HG03175 (cell line): ENCODE data around the gene MDFIC.

Experiments
- ATAC-seq: cut with Tn5 transposase; IDR thresholded peaks from one replicate; pipeline ENCODE4 v1.9.1; 2021; ENCODE audit warnings: mild to moderate bottlenecking, moderate library complexity; ENCODE audit not compliant: unreplicated experiment

Gene MDFIC

DNA sequence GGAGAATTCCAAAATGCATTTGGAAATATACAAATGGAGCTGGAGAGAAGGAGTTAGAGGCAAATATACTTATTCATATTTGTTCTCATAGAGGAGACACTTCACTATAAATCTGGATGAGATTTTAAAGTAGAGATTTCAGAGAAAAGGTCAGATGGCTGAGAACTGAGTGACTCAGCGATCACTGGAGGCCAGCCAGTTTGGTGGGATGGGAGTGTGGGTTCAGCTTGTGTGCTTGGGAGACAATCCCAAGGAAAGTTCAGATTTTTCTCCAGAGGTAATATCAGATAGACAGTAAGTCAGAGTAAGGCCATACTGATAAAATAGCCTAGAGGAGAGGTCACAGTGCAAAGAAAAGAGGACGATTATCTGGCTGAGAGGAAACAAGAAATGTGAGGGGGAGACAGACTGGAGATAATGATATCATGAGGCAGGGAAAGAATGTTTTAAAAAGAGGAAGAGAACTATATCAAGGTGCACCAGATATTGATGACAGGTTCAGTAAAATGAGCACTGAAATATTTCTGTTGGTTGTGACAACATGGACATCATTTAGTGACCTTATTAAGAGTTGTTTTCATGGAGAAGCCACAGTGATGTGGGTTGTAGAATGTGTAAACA, 67.0 kb downstream of the MDFIC start:
- no peak for ATAC-seq

DNA sequence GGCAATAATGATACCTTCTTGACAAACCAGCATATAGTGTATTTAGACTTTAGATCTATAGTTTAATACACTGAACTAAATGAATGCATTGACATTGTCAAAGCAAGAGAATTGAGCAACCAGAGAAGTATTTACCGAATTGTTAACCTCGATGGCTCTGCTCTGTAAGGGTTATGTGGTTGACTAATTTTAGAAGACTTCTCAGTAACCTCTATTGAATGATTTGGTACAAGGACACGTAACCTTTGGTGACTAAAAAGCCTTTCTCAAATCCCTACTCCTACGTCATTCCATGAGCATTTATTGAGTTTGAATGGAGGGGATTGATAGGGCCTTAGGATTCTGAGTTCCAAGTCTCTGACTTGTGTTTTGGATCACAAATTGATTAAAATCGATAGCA, 67.6 kb downstream of the MDFIC start:
- ATAC-seq = no peak

DNA sequence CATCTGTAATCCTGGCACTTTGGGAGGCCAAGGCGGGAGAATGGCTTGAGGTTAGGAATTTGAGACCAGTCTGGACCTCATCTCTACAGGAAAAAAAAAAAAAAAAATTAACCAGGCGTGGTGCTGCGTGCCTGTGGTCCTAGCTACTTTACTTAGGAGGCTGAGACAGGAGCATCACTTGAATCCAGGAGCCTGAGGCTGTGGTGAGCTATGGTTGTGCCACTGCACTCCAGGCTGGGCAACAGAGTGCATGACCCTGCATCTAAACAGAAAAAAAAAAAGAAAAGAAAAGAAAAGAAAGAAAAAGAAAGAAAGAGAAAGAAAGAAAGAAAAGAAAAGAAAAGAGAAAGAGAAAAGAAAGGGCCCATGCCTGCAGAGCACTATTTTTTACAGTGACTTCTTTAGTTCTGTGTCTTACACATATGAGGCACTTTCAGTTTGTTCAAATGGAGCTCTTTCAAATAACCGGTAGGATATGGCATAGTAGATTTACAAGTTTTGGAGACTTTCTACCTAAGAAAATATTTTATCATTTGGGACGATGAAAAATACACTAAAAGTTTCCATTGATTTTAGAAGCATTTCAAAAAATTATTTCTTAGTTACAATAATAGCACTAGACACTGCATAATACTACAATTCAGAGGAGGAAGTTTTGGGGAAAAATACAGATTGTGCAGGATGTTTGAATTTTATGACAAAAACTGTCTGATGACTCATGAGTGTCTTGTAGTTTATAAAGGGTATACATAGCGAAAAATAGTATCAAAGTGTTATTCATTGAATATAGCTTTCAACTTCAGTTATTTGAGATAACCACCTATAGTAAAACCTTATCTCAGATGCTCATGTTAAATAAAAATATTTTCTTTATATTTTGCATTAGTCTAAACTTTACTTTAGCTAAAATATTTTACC, 75.9 kb downstream of the MDFIC start:
- no peak for ATAC-seq

DNA sequence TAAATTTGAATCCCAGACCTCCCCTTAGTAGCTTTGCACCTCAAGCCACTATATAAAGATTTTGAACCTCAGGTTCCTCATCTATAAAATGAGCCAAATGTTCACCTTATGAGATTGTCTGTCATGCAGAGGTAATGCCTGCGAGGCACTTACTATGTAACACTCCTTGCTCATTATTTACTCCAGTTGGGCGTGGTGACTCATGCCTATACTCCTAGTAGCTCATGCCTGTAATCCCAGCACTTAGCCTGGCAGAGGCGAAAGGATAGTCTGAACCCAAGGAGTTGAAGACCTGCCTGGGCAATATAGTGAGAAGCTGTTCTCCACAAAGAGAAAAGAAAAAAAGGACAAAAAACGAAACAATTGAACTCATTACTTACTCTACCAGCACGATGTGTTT, 82.2 kb downstream of the MDFIC start:
- ATAC-seq = no peak

DNA sequence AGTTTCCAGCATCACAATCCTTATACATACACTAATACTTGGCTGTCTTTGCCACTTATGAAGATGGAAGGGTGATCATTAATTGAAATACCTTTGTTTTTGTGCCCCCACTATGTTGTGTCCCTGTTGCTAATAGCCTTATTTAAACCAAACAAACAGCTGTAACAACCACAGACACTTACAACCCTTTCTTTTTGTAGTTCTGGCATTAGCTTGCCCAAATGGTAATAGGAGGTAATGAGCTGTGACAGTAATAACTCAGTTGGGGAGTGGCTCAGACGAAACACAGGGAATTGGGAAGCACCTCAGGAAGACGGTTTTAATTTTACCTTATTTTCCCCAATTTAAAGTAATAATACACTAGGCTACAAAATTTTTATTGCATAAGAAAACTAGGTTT, 83.4 kb downstream of the MDFIC start:
- no peak for ATAC-seq

DNA sequence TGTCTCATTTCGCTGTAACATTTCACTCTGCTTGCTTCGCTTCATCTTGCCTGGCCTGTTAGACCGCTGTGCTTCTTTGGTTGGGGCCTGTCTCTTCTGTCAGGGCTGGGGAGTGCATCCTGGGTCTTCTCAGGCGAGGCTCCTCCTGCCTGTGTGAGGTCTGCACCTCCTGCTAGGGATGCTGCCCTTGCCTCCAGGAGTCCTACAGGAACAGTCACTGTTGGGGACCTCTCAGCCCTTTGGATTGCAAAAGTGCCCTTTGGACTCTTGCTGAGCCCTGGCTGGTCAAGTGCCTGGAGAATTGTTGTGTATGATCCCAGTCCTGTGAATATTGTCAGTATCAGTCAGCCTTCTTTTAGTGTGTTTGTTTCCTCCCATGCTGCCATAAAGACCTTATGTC, 84.1 kb downstream of the MDFIC start:
- no peak for ATAC-seq

DNA sequence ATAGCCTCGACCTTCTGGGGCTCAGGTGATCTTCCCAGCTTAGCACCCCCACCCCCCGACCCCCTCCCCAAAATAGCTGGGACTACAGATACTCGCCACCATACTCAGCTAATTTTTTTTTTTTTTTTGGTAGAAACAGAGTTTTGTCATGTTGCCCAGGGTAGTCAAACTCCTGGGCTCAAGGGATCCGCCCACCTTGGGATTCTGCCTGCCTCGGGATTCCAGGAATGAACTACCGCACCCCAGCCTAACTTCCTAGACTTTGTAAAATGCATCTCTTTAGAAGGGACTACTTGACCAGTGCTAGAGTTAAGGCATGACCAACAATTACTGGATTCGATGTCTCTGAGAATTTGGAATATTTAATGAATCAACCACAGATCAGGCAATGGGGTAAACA, 85.9 kb downstream of the MDFIC start:
- ATAC-seq = no peak

DNA sequence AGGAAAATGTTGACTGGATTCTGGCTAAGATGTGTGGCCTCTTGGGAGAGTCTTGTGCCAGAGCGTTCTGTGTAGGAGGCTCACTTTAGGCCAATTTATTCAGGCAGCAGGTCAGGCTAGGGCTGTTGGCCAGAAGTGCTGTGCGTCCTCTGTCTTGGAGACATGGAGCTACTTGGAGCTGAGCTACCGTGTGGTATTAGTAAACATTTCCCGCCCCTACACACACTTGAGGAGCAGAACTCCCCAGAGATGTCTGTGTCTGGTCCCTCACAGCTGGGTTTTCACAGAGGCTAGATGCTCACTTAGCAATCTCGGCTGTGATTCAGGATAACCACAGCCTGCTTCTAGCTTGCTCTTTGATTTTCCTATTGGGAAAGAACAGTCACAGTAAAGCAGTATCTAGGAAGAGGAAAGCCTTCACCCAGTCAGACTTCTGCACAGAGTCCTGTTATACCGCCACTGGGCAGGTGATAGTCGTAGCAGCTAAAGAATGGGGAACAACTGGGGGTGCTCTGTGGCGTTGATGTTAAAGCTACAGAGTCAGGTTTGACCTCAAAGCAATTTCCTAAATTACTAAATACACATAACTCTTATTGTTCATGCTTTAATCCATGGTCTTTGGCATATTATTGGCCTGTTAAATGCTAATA, 86.7 kb downstream of the MDFIC start:
- ATAC-seq = peak; percentile 67

DNA sequence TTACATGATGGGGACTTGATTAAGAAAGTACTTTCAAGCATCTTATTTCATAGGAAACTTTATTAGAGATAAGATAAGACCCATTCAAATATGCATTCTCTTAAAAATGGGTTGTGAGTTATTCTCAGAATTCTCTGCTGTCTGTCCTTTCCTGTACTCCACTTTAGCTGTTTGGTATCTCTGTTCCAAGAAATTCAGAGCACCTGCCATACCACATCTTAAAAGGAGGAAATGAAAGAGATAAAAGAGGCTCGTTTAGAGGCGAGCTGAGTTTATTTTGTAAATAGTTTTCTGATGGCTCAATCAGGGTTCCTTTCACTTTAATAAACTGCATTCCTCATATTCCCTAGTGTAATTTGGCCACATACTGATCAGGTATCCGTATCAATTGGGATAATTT, 87.2 kb downstream of the MDFIC start:
- peak; percentile 74 for ATAC-seq

DNA sequence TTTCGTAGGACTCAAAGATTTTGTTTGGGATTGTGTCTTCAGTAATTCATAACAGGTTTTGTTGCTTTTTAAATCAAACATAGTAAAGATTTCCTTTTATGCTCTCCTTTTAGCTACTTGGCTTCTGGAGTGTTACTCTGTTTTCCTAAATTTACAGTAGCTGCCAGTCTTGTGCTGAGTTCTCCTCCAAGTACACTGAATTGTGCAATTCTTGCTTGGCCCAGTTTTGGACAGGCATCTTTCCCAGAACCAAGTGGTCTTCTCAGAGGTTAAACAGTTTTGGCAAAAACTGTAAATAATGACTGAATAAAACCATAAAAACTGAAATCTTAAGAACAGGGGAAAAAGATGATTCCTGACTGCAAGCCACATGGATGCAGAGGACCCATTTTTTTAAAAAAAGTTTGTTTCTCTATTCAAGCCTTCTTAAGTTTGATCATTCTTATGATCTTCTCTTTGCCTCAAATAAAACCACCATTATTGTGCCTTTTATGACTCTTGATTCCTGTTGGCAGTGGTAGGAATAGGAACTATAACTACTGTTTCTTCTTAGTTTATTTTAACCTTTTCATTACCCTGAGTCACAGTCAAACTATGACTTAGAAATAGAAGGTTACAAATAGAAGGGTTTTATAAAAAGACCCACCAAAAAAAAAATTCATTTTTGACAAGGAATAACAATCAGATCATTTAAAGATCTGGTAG, 88.0 kb downstream of the MDFIC start:
- no peak for ATAC-seq

DNA sequence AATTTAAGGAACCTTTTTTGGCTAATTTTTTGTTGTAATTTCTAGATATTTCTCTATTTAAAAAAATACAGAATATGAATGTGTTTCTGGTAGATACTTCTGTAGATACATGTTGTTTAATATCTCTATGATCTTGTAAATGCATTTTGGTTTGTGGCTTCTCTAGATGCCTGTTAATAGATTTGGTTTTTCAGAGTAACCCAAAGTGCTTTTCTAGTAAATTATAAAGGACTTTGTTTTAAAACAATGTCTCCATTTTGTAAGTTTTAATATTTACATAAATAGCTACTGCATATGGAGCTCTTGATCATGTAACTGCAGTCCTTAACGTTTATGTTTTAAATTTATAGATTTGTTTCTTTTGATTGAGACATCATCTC, 88.5 kb downstream of the MDFIC start:
- ATAC-seq = no peak

DNA sequence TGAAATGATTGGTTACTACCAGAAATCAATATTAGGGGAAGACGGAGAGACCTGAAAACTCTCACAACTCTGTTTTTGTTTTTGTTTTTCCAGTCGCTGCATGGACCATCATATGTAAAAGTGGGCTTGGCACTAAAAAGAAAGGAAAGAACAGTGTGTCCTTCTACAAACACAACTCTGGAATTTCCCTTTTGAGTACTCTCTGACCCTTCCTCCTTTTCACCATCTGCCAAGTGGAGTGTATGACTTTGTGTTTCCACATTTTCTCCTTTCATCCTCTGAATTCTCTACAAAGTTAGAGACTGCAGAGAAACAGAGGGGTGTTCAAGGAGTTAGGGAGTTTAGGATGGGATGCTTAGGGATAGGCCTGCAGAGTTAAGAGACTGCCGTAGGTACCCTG, 92.0 kb downstream of the MDFIC start:
- no peak for ATAC-seq

DNA sequence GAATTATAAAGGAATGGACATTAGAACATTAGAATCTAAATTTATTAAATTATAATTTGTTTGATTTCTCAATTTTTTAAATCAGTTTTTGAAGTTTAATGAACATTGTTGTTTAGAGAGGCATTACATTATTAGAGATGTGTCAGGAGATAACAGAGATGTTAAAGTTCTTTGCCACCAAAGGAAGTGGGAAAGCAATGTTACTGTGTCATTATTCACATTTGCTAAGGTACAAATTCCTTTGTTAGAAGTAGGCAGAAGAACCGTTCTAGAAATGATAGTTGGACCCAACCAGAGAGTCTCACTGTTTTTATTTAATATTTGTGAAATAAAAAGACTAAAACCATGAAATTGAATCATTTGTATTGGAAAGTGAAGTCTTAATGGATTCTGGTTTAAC, 92.9 kb downstream of the MDFIC start:
- ATAC-seq = no peak

DNA sequence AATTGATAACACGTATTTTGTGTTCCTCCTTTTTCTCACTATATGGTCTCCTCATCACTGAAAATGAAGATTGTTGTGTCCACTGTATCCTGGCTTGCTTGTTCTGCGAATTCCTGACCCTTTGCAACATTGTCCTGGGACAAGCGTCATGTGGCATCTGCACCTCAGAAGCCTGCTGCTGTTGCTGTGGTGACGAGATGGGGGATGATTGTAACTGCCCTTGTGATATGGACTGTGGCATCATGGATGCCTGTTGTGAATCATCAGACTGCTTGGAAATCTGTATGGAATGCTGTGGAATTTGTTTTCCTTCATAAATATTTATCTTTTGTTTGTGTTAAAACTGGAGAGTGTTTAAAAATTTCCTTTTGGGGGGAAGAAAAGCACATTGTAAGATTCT, 93.7 kb downstream of the MDFIC start:
- ATAC-seq = no peak

DNA sequence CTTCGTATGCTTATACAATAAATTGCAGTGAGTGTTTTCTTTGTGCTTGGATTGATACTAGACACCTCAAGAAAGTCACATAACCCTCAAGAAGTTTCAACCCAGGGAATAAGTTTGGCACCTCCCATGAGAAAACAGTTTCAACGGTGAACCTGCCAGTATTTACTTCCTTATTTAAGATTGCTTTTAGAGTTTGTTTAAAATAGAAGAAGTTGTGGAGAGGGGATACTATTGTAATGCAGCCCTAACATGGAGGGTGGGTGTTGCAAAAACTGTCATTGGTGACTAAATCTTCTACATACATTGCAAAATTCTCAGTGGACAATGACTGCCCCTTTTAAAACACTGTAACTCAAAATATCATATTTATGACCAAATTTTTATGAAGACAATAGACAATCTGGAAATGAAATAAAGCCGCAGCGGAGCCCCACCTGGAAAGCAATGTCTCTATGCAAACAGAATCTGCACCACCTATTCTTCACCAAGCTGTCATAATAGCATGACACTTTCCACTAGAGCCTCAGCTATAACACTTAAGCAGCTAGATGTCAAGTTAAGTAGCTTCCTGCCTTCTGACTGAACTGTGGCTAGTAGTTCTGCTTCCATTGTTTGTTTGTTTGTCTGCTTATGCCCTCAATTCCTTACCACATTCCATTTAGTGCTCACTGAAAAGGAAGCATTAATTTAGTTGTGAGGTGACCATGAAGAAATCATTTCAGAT, 98.2 kb downstream of the MDFIC start:
- ATAC-seq = no peak

DNA sequence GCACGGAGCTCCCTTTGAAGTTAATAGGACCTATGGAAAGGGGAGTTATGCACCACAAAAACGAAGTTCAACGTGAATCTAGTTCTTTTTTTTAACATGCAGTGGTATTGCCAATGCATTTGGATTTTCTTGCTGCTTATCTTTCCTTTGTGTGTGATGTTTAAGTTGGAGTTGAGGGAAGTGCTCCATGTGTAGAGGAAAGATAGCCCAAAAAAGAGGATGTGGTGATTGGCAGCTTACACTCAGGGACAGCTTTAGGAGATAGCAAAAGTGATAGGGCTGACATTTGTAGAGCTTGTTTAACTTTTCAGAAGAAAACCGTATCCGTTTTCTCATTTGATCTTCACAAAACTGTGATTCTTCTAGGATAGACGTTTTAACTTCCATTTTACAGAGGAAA, 101.3 kb downstream of the MDFIC start:
- ATAC-seq = no peak

DNA sequence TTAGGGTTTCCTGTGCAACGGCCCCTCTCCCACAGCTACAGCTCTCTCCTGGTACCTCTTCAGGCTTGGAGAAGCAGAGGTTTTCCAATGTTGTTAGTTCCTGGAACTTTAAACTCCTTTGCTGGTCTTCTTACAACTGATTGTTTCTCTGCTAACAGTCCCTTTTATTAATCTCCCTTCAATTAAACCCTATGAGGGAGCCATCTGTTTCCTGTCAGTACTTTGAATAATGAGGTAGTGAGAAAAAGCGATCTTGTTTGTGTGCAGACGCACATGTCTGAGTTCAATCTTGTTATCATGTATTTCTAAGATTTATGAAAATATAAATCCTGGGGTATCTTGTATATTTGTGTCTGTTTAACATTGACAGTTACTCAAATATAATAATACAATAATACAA, 102.4 kb downstream of the MDFIC start:
- ATAC-seq = no peak

DNA sequence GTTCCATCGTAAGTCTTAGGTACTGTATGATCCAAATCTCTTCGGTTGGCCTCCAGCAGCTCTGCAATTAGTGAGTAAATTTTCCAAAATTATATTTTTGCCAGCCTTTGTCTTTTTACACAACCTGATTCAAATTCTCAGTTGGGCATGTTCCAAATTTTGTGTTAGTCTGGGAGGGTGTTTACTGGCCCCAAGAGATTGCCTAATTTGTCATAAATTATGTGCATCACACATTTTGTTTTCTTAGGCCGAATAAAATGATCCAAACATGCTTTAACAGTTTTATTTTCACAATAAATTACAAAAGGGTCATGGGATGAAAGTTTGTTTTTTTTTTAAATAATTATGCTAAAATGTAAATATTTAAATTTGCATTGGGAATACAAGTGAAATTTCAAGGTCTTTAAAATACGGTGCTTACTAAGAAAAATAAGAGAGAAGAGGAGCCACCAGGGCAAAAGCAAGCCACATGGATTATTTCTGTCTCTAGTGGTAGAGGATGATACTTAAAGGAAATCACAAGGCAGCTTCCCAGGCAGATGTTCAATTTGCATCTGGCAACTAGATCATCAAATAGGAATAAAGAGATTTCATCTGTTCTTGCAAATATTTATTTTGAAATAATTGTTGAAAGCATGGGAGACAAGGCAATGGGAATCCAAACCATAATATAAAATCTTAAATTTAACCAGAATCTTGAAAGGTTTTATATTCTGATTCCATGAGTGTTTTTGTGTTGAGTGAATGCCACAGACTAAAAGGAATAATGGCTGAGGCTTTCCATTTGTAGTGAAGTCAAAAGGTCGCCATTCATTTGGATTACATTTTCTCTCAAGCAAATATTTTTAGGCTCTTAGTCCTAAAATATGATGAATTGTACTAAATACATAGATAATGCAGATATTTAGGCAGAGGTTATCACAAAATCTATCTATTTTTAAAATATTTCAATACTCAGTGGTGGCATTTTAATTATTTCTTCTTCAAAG, 111.1 kb downstream of the MDFIC start:
- ATAC-seq = no peak

DNA sequence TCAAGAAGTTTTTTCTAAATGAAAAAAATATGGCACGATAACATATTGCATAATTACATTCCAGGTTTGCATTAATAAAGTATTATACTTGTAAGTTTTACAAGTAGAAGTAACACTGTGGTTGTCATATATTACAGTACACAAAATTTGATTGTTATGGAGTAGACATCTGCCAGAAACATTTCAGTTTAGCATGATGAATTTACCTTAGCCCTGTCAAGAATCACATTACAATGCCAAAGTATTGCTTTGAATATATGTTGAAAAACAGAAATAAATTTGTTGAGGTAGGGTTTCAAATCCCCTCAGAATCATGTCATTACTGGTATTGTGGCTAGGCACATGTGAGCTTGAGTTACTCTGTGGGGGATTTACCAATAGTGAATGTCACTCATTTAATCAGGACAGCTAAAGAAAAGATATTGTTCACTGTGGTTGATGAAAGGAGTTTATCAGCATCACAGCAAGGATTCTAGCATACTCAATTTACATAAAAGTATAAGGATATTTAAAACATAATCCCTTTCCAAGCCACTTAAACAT, 112.1 kb downstream of the MDFIC start:
- ATAC-seq = no peak
